PFSK-1 (cell line): ENCODE data around the gene GTF2F2.

ENCODE experiments used
- POLR2AphosphoS5 ChIP-seq: IDR thresholded peaks from 2 replicates; pipeline ENCODE4 v1.6.1; 2012; ENCODE audit warnings: low read depth, mild to moderate bottlenecking, control low read depth, low read length, moderate library complexity
- REST ChIP-seq, 2 experiments: IDR thresholded peaks; 2 replicates each; pipeline versions ENCODE4 v1.6.1 to v1.8.0; 2011 to 2012; ENCODE audit warnings: low read depth in 2 of 2, low read length in 2 of 2, control low read depth in 1 of 2, inconsistent platforms in 1 of 2, mild to moderate bottlenecking in 1 of 2, moderate library complexity in 1 of 2; ENCODE audit not compliant: insufficient read depth in 1 of 2
- SIN3A ChIP-seq: IDR thresholded peaks from 2 replicates; pipeline ENCODE4 v1.6.1; 2012; ENCODE audit warnings: mild to moderate bottlenecking, low read length, moderate library complexity, borderline replicate concordance; ENCODE audit not compliant: insufficient read depth
- TAF1 ChIP-seq: IDR thresholded peaks from 2 replicates; pipeline ENCODE4 v1.6.1; 2012; ENCODE audit warnings: low read length, control low read depth, borderline replicate concordance; ENCODE audit not compliant: insufficient read depth

GRCh38 chr13:45205124-45205523, 84.8 kb downstream of the GTF2F2 start:
- TF ChIP-seq POLR2AphosphoS5 = no peak
- no peak for TF ChIP-seq SIN3A
- no peak for TF ChIP-seq REST (IDR thresholded peaks at IDR 0.05; ENCODE audit: insufficient read depth in 1 of 2, low read depth in 2 of 2, low read length in 2 of 2)
- TF ChIP-seq TAF1 = no peak
